ENCODE results near the gene PROK1.

GRCh38 chr1:110412576-110412975 lies 38.4 kb upstream of the PROK1 start:
- TF ChIP-seq POLR2A (IDR thresholded peaks at IDR 0.05): no peak
- TF ChIP-seq, protein P1, sequence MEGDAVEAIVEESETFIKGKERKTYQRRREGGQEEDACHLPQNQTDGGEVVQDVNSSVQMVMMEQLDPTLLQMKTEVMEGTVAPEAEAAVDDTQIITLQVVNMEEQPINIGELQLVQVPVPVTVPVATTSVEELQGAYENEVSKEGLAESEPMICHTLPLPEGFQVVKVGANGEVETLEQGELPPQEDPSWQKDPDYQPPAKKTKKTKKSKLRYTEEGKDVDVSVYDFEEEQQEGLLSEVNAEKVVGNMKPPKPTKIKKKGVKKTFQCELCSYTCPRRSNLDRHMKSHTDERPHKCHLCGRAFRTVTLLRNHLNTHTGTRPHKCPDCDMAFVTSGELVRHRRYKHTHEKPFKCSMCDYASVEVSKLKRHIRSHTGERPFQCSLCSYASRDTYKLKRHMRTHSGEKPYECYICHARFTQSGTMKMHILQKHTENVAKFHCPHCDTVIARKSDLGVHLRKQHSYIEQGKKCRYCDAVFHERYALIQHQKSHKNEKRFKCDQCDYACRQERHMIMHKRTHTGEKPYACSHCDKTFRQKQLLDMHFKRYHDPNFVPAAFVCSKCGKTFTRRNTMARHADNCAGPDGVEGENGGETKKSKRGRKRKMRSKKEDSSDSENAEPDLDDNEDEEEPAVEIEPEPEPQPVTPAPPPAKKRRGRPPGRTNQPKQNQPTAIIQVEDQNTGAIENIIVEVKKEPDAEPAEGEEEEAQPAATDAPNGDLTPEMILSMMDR (IDR thresholded peaks at IDR 0.05): peak in 5 of 7 experiments; percentile 56 to 74 (median 70)
